Measurements from ENCODE around the gene B3GAT2.
"Not testable (repeated sequence)": the region's sequence is repeated elsewhere in the genome, so short reads cannot be mapped to it uniquely, and the experiment has no call there.

The B3GAT2 gene, protein sequence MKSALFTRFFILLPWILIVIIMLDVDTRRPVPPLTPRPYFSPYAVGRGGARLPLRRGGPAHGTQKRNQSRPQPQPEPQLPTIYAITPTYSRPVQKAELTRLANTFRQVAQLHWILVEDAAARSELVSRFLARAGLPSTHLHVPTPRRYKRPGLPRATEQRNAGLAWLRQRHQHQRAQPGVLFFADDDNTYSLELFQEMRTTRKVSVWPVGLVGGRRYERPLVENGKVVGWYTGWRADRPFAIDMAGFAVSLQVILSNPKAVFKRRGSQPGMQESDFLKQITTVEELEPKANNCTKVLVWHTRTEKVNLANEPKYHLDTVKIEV

DNA sequence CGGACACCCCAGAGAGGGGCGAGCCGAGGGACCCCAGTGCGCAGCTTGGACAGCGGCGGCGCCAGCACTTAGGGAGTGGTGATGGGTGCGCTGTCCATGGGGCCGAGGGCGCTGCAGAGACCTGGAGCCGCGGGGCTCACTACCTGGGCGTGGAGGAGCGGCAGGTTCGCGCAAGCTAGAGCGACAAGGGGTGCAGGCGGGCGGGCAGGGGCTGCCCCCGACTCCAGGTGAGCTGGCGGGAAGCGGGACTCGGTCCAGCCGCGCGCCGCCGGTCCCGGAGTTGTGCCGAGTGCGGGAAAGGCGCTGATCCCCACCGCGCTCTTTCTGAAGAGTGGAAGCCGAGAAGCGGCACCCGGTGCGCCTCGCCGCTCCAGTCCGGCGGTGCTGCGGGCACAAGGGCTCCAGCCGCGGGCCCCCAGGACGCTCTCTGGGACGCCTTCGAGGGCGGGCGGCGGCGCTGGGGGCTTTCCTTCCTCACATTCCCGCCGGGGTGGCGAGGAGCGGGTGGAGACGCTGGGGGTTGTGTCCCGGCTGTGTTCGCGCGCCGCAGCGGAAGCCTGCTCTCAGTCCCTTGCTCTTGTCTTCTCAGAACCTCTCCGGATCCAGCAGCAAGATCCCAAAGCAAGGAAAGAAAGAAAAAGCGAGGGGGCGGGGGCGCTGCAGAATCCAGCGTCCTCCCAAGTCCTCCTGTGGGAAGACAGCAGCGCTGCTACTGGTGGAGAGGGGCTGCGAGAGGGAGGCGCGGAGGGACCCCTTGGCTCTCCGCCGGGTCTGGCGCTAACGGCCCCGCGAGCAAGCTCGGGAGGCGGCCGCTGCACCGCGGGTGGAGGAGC is at the start of gene B3GAT2:
TSS of gene B3GAT2 (minus strand) at position 610 of the 833 bp plus-strand sequence. CDS start 631 bp downstream, outside the sequence.
- DNase-seq: no peak

DNA sequence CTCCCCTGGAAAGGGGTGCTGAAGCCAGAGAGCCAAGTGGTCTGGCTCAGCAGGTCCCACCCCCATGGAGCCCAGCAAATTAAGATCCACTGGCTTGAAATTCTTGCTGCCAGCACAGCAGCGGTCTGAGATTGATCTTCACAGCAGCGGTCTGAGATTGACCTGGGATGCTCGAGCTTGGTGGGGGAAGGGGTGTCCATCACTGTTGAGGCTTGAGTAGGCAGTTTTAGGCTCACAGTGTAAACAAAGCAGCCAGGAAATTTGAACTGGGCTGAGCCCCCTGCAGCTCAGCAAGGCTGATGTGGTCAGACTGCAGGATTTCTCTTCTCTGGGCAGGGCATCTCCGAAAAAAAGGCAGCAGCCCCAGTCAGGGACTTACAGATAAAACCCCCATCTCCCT is 41.3 kb upstream of the B3GAT2 start:
- no peak for DNase-seq

DNA sequence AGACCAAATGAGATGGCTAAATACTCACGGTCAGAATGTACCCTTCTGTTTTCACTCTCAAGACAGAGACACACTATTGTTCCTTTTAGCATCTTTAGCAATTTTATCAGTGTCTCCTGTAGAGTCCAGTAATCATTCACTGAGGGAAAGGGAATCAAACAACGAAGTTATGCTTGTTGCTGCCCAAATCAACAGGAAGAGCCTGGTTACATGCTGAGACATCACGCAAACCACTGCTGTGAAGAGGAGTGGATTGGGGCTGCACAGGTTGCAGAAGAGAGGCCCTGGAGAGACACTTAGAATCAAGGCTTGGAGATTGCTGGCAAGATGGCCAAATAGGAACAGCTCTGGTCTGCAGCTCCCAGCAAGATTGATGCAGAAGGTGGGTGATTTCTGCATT is 40.5 kb upstream of the B3GAT2 start:
- no peak for DNase-seq

DNA sequence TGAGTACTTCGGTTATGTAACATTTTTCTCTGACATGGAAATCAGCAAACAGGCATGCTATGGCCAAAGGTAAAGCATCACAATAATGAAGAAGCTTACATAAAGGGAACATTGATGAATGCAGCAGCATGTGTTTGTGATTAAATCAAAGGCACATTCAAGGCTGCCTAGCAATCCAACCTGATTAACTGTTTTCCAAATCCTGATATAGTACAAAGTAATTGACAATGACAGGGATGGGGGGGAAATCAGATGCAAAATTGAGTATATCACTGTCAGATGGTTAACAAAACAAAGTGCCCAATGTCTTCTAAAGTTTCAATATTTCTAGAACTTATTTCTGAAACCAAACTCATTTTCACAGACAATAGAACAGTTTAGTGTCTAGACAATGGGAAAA is 39.2 kb upstream of the B3GAT2 start:
- no peak for DNase-seq

DNA sequence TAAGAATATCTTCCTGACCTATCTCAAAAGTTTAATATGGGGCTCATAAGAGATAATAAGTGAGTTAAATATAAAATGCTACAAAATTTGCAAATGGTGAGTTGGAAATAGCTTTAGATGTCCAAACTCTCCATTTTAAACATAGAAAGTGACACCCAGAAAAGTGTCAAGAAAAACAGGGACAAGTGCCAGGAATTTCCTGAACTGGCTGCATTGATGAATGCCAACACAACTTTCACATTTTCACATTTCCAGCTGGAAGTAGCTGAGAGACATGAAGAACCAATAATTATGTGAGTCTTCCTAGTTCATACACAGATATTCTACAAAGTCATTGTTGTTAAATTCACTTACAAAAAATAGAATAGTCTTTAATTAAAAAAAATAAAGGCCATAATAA is 38.6 kb upstream of the B3GAT2 start:
- no peak for DNase-seq

DNA sequence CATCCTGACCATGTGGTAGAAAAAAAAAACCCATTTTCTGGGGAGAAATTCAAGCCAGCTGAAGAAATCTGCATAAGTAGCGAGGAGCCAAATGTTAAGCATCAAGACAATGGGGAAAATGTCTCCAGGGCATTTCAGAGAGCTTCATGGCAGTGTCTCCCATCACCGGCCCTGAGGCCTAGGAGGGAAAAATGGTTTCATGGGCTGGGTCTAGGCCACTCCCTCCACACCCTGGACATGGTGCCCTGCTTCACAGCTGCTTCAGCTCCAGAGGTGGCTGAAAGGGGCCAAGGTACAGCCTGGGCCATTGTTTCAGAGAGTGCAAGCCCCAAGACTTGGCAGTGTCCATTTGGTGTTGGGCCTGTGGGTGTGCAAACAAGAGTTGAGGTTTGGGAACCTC is 34.4 kb upstream of the B3GAT2 start:
- DNase-seq: no peak

DNA sequence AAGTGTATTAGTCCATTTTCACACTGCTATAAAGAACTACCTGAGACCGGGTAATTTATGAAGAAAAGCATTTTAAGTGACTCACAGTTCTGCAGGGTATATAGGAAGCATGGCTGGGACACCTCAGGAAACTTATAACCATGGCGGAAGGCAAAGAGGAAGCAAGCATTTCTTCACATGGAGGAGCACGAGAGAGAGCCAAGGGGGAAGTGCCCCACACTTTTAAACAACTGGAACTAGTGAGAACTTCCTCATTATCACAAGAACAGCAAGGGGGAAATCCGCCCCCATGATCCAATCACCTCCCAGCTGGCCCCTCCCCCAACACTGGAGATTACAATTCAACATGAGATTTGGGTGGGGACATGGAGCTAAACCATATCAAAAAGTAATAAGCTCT is 28.3 kb upstream of the B3GAT2 start:
- peak; percentile 41 for DNase-seq

DNA sequence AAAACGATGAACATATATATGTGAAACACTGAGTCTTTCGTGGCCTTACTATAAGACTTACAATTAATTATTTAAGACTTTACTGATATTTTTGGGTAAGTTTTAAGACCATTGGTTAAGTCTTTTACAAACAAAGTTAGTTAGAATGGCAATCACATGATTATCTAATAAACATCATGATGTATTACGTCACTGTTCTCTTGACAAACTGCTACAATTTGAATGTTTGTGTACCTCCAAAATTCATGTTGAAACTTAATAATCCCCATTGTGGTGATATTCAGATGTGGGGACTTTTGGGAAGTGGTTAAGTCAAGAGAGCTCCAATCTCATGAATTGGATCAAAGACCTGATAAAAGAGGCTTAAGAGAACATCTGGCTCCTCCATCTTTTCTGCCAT is 25.9 kb upstream of the B3GAT2 start:
- DNase-seq: no peak

DNA sequence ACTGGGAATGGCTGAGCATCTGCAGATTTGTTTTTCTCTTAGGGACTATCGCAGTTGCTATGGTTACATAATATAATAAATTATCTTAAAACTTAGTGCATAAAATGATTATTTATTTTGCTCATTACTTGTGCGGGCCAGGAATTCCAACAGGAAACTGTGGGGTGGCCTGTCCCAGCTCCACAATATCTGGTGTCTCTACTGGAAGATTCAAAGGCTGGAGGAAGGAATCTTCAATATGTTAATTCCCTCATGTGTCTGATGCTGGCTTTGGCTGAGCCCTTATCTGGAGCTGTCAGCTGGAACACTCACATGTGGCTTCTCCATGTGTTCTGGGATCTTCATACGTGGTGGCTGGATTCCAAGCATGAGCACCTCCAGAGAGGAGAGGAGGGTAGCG is 23.9 kb upstream of the B3GAT2 start:
- no peak for DNase-seq

DNA sequence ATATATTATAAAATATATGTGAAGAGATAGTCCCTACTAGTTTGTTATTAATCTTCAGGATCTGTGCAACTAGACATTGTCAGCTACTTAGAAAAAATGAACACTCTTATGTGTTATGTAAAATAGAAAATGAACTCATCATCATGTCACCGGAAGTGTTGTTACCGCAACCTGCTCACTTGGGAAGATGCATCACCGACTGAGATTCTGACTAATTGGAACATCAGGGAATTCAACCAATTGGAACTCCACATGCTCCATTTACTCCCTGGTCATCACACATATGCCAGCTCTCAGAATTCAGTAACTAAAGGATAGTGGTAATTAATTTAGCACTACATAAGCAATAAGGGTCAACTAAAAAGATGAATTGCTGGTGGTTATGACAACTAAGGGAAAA is 16.7 kb upstream of the B3GAT2 start:
- no peak for DNase-seq

DNA sequence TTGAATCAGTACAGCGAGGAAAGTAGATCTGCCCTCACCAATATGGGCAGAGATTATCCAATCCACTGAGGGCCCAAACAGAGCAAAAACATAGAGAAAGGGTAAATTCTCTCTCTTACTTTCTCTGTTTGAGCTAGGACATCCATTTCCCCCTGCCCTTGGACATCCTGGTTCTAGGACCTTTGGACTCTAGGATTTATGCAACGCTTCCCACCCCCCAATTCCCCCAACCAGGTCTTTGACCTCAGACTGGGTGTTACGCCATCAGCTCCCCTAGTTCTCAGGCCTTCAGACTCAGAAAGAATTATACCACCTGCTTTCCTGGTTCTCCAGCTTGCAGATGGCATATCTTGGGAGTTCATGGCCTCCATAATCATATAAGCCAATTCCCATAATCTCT is 10.2 kb upstream of the B3GAT2 start:
- no peak for DNase-seq

DNA sequence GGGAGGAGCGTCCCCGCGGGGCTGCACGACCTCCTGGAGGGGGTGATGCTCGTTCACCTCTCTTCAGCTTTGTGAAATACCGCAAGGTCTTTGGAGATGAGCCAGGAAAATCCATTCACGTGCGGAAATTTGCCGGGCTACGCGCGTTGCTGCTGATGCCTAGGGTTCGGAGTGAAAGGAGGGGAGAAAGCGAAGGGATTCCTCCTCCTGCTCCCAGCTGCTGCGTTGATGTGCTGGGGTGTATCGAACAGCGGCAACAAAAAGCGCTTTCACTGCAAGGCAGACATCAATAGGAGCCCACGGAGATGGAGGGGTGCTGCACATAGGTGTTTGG is 391 bp upstream of the B3GAT2 start:
- DNase-seq: no peak

DNA sequence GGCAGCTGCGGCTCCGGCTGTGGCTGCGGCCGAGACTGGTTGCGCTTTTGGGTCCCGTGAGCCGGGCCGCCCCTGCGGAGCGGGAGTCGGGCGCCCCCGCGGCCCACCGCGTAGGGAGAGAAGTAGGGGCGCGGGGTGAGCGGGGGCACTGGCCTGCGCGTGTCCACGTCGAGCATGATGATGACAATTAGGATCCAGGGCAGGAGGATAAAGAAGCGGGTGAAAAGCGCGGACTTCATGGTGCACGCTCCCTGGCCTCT is 739 bp downstream of the B3GAT2 start:
- no peak for DNase-seq

DNA sequence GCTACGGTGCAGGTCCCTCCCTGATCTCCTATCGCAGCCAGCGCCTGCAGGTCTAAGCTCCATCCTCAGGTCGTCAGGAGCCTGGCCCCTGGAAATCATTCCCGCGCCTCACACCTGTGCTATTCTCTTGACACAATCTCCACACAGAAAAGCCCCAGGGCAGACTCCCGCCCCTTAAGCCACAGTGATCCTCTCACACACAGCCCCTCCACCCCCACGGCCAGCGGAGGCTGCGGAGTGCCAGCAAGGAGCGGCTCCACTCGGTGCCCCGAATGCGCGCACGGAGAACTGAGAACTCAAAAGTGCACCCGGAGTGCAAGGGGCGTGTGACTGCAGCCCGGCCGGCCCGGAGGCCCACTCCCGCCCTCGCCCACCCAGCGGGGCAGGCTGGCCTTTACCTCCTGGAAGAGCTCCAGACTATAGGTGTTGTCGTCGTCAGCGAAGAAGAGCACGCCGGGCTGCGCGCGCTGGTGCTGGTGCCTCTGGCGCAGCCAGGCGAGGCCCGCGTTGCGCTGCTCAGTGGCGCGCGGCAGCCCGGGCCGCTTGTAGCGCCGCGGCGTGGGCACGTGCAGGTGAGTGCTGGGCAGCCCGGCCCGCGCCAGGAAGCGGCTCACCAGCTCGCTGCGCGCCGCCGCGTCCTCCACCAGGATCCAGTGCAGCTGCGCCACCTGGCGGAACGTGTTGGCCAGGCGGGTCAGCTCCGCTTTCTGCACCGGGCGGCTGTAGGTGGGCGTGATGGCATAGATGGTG is 1.2 kb downstream of the B3GAT2 start:
- peak; percentile 69 for DNase-seq

DNA sequence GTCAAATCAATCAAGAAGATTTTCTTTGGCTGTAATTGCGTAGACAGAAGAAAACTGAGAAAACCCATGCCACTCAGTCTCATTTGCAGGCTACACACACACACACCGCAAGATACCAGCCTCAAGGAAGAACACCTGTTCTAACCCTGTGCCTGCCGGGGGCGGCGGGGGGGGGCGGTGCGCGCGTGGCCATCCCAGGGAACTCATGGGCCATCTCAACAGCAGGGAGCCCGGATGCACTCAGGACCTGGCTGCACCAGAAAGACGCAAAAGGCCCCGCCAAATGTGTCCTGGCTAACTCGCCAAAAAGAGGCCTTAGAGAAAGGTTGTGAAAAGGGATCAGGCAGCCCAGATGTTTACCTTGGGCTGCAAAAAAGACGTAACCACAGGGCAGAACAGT is 2.1 kb downstream of the B3GAT2 start:
- no peak for DNase-seq

DNA sequence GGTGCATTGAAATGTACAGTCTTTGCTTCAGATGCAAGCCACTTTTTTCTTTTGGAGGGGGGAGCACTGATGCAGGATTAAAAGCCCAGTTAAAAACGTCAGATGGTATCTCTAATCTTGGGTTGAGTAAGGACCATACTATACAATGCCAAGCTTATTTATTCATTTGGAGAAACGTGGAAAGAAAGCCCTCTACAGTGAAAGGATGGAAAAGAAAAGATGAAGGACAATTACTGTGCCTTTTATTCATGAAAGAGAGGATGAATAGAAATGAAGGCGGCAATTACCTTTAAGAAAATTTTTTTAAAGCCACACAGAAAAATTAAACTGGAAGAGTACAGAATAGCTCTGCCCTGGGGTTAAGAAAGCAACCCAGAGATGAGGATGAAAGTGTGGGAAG is 2.7 kb downstream of the B3GAT2 start:
- no peak for DNase-seq

DNA sequence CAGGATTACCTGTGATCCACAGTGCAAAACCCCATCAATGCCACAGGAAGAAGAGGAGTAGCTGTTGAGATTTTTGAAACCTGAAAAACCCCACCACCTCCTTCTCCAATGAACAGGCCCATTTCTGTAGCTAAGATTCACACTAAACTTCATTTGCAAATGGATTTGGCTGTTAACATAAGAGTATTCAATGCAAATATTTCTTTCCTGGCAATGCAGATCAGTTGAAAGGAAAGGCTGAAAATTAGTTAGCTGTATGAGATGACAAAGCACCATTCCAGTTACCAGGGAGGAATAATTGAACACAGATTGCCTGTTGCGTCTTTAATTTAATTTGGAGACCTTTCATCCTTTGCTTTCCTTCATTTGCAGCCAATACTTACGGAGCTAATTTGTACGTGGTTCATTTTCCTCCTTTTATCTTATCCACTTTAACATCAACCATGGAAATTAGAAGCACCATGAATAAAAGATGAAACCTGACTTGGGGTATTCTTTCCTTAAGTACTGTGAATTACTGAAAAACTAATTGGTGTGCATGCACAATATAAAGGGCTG is 4.2 kb downstream of the B3GAT2 start:
- no peak for DNase-seq

DNA sequence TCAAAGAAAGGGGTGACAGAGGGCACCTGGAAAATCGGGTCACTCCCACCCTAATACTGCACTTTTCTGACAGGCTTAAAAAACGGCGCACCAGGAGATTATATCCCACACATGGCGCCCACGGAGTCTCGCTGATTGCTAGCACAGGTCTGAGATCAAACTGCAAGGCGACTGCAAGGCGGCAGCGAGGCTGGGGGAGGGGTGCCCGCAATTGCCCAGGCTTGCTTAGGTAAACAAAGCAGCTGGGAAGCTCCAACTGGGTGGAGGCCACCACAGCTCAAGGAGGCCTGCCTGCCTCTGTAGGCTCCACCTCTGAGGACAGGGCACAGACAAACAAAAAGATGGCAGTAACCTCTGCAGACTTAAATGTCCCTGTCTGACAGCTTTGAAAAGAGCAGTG is 12.5 kb downstream of the B3GAT2 start:
- not testable (repeated sequence) for DNase-seq

DNA sequence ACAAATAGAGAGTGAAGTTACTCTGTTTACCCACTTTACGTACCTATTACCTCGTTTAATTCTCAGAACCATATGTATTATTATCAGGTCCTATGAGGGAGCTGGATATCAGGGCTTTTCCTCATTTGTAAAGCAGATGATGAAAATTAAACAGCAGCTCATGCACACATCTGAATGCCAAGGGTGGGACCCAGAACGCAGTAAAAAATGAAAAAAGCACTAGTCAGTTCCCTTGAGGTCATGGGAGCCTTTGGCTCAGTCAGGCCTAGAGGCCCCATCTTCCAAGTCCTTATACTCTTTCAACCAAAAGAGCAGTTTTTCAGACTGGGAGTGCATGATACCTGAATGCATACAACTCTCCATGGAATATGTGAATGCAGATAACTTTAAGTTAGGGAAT is 23.0 kb downstream of the B3GAT2 start:
- DNase-seq: no peak

DNA sequence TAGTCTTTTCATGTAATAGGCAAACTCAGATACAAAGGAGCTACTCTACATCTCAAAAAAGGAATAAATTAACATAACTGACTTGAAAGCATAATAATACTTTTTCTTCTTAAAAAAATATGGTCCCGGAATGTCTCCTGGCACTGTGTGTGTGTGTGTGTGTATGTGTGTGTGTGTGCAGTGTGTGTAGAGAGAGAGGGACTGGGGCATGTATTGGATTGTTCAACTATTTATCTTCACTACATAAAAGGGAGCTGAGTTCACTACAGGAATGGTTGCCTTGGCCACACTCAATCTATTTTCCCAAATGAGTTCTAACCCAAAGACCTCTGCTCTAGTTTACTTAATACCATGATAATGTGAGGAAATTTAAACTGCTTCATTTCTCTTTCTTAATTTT is 51.1 kb downstream of the B3GAT2 start:
- no peak for DNase-seq

DNA sequence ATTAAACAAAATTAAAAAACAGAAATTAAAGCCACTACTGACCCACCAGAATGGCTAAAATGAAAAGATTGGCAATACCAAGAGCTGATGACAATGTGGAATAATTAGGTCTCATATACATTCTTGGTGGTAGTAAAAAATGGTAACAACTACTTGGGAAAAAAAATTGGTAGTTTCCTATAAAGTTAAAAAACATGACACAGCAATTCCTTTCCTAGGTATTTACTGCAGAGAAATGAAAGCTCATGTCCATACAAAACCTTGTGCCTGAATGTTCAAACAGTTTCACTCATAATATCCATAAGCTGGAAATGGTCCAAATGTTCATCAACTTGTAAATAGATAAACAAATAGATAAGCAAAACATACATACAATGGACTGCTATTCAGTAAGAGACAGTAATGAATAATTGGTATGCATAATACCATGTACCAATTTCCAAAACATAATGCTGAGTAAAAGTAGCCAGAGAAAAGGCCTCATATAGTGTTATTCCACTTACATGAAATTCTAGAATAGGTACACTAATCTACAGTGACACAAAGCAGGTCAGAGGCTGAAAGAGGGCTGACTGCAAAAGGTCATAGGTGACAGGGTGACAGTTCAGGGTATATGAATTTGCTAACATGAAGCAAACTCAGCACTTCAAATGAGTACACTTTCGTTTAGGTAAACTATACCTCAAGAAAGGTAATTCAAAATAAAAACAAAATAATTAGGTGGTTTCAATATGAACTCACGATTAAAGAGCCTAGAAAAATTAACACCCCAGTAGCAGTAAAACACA is 53.0 kb downstream of the B3GAT2 start:
- no peak for DNase-seq

DNA sequence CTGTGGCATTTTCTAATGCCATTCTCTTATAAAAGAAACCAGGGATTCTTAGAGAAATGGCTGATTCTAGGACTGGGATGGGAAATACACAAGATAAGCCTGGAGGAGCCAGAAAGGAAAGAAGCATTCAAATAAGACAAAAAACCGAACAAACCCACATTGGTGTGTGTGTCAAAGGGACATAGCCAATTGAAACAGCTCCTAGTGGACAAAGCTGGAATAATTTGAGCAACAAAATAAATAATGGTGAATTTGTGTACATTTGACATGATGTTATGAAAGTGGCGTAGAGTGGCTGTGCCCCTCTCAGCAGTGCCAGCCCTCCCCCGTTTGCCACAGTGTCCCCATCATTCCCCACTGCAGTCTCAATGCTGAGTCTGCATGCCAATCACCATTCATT is 55.5 kb downstream of the B3GAT2 start:
- no peak for DNase-seq

DNA sequence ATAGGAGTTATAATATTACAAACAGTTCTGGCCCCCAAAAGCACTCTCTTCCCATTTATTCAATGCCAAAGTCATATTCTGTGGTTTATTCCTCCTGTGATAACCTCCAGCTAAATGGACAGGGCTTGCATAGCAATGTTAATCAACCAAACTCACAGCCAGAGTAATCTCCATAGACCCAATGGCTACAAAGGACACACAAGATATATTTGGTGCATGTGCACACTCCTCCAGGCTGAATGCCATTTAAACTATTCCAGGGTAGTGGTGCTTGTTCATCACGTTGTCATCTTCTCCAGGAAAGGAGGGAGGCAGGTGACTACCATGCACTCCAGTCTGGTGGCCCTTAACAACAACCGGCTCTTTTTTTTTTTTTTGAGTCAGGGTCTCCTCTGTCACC is 56.8 kb downstream of the B3GAT2 start:
- DNase-seq: no peak

Measured in GDM1 (cell line).